NCI-H748 (cell line): ENCODE results near the gene ZNF821.
"Not testable (repeated sequence)": the region's sequence is repeated elsewhere in the genome, so short reads cannot be mapped to it uniquely, and the experiment has no call there.

Experiments used
- DNase-seq: peaks from one replicate; lab custom pipeline; 2025; ENCODE audit not compliant: unreplicated experiment; lab: John Stamatoyannopoulos, UW

ZNF821 gene

GRCh38 chr16:71902656-71903365, 18.8 kb upstream of the ZNF821 start:
- DNase-seq: no peak

DNA sequence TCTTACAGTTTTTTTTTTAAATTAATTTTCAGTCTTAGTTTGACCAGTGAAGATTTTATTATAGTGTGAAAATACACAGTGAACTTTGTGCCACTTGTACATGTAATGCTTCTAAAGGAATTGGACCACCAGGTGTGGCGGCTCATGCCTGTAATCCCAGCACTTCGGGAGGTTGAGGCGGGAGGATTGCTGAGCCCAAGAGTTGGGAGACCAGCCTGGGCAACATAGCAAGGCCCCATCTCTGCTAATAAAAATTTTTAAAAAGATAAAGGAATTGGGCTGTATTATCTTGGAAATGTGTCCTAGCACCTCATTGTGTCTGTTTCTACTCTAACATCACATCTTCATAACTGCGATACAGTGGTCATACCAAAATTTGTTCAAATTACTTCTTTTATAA, 15.2 kb upstream of the ZNF821 start:
- DNase-seq: no peak

- no peak for DNase-seq
These were observed 12.9 kb upstream of the ZNF821 start for GRCh38 chr16:71896764-71897368.

DNA sequence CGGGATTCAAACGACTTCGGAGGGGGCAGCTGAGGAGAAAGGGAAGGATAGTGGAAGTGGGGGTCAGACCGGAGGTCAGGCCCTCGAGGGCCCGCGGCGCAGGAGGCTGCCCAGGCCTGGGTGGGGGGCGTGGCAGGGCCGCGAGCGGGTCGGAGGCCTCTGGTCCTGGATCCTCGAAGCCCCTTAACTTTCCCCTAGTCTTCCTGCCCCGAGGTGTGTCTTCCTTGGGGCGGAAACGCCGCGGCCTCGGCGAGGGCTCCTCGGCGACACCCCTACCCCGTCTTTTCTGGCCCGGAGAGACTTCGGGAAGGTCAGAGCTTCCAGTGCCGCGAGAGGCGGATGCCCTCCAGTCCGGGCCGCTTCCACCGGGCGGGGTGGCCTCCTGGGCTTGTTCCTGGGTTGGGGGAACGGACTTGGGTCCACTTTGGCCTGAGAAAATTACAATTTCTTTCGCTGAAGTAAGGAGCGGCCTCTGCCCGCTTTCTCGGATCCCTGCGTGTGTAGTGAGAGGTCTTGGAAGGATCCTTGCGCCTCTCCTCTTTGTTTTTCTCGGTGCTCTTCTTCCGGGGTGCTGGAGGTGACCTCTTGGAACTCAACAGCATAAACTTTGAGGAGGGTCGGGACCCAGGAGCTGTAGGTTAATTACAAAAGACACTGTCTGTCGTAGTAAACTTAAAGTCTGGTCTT, 11.8 kb upstream of the ZNF821 start:
- peak; percentile 47 for DNase-seq

DNA sequence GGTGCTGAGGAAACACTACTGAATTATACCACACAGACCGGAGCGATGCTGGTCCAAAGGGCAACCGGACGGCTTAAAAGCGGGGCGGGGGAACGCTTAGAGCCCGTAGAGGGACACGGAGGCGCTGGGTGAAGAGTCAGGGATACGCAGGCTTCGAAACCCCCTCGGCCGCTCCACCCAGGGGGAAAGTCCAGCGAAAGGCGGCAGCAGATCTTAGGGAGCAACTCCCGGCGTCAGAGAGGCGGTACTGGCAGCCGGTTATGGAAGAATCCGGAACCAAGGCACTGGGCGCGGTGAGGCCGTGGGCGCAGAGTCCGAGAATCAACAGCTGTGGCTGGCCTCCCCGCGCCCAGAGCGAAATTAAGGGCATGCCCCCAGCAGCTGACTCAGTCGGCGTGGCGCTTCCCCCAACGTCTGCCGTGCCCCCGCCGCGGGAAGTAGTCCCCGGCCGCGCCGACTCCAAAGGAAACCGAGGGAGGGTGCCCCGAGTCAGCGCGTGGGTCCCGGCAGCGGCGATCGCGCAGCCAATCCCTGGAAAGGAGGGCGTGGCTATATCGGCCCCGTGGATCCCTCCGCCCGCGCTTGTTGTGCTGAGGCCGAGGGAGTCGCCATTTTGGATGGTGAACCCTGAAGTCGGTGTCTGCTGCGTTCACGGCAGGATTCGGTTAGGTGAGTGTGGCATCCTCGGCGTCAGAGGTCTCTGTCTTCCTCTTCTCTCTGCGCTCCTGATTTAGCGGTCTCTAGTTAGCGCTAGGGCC, 11.1 kb upstream of the ZNF821 start, which contains the start of gene IST1:
IST1 (plus strand) TSS at position 611 of the 758 bp plus-strand sequence. CDS start 20,110 bp downstream, outside the sequence.
- peak; percentile 97 for DNase-seq

- peak; percentile 68 for DNase-seq
These were observed 10.4 kb upstream of the ZNF821 start for GRCh38 chr16:71894229-71894920.

DNA sequence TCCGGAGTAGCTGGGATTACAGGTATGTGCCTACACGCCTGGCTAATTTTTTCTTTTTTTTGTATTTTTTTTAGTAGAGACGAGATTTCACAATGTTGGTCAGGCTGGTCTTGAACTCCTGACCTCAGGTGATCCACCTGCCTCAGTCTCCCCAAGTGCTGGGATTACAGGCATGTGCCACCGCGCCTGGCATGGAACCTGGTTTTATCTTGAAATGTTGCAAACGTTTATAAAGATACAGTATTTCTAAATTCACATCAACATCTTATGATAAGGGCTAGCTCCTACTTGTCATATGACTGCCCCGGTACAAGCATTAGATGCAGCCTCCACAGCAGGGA, 9.9 kb upstream of the ZNF821 start:
- no peak for DNase-seq

GRCh38 chr16:71889147-71889546, 5.2 kb upstream of the ZNF821 start:
- DNase-seq: no peak

DNA sequence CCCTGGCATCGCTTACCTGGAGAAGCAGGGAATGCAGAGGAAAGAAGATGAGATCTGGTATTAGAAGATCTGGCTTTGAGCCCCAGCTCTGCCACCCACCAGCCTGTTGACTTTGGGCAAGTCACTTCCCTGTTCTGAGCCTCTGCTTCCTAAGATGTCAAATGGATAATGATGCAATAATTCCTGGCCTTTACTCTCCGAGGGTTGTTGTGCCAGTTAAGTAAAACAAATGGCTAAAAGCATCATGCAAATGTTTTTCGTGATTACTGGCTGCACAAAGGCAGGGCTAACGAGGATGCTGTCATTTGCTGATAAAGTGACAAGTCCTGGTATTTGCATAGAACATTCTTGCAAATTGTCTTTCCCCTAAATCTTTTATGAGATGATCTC, 1.3 kb upstream of the ZNF821 start:
- no peak for DNase-seq

- peak; percentile 60 for DNase-seq
These were observed 674 bp downstream of the ZNF821 start for GRCh38 chr16:71883168-71883848.

- peak; percentile 71 for DNase-seq
These were observed 1.3 kb downstream of the ZNF821 start for GRCh38 chr16:71882505-71883167.

DNA sequence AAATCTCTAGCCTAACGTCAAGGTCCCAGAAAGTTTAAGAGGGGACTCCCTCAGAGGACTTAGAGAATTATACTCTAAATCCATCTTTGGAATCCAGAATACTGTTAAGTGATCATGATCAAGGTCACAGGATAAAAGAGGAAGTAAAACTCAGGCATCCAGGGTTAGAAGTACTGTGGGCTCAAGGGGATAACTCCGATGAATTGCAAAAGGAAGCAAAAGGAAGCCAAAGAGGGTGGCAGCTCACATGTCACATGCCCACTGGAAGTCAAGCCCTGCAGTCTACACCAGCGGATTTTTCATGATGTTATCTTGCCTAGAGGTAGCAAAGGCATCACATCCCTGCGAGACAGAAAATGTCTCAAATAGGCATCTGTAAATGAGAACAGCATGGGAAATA, 3.8 kb downstream of the ZNF821 start:
- no peak for DNase-seq

DNA sequence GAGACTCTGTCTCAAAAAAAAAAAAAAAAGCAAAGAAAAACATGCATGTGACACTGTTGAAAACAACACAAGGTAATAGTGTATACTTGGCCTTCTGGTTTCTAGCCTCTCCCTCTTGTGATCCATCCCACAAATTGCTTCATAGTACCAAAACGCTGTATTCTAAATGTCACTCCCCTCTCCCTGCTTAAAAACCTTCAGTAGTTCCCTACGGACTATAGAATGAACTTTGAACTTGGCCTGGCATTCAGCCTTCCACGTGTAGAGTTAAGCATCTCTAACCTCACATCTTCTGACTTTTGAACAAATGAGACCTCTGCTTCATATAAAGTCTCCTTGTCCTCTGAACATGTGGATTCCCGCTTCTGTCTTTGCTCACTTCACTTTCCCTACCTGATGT, 5.1 kb downstream of the ZNF821 start:
- no peak for DNase-seq

DNA sequence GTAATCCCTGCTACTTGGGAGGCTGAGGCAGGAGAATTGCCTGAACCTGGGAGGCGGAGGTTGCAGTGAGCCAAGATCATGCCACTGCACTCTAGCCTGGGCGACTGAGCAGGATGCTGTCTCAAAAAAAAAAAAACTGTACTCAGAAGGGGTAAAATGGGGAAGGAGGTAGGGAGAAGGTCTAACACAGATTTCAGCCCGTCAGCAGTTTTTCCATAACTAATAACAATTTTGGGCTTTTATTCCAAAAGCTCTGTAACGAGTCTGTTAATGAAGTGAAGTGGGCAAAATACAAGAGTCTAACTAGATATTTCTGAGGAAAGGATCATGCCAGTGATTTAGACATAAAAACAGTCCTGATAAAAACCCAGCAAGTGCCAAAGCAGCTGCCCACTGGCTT, 10.8 kb downstream of the ZNF821 start:
- DNase-seq: no peak

- DNase-seq: no peak
These were observed 13.2 kb downstream of the ZNF821 start for GRCh38 chr16:71870818-71871217.

GRCh38 chr16:71869089-71869488, 14.9 kb downstream of the ZNF821 start:
- DNase-seq: no peak

DNA sequence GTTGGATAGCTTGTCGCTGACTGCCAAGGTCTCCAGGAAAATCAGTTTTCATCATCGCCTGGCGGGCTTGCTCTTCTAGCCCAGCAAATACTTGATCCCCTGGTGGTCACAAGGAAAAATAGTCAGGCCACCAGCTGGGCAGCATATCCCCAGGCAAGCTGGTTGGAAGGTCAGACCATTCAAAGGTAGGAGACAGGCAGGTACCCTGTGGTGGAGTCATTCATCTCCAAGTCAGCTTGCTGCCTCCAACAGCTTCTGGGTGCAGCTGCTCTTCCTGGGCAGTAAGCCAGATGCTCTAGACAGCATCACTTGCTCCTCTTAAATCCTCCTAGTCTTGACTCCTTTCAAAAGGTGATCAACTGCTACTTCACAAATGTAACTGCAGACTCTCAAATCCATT, 16.0 kb downstream of the ZNF821 start:
- DNase-seq: no peak

GRCh38 chr16:71867175-71867574, 16.8 kb downstream of the ZNF821 start:
- not testable (repeated sequence) for DNase-seq

DNA sequence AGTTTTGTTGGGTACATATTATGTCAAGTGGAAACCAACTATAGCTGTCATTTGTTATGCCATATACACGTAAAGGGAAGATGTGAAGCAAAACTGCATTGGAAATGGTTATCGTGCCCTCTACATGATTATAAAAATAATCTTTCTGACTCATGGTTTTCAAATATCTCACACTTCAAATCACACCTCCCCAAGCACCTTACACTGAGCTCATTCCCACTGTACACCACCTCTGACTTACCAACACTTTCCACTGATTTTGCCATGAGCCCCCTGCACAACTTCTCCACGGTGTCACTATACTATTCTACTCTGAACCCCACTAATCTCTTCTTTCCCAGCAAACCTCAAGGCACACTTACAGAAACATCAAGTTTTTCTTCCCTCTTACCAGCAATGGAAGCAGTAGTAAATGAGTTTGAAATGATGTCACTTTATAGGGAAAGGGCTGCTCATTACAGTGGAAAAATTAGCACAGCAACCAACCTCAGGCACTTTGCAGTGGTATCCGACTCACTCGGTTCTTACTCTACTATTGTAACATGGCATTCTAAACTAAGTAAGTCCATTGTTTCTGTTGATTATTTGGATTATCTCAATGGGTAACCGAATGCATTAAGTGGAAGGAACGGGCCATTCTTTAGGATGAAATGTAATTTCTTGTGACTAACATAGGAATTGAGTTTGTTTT, 18.7 kb downstream of the ZNF821 start:
- DNase-seq: no peak
